Suprapubic skin (tissue), 4 donors: ENCODE data around the gene FAM81A.

ENCODE experiments used
- EP300 ChIP-seq: sonication (generic); formaldehyde crosslinking; IDR thresholded peaks from one replicate; pipeline ENCODE4 v1.6.1; 2017; ENCODE audit warnings: antibody characterized with exemption
- POLR2A ChIP-seq, 2 donors: fragments of 450-650 bp; IDR thresholded peaks; one replicate each; pipeline ENCODE4 v1.6.1; 2017; ENCODE audit warnings: antibody characterized with exemption in 2 of 2, mild to moderate bottlenecking in 2 of 2, moderate library complexity in 2 of 2
- POLR2AphosphoS5 ChIP-seq, 3 donors: sonication (generic); formaldehyde crosslinking; IDR thresholded peaks; one replicate each; pipeline ENCODE4 v1.6.1; 2017; ENCODE audit warnings: antibody characterized with exemption in 3 of 3
- TF ChIP-seq, protein P1 (sequence below), 2 donors: fragments of 200-600 bp in 1 of 2; fragments of 450-650 bp in 1 of 2; sonication (generic) in 1 of 2; IDR thresholded peaks; one replicate each; pipeline ENCODE4 v1.5.1; 2016 to 2019; ENCODE audit warnings: antibody characterized with exemption in 2 of 2, mild to moderate bottlenecking in 1 of 2, moderate library complexity in 1 of 2

- TF ChIP-seq POLR2AphosphoS5 (IDR thresholded peaks at IDR 0.05) (no peak), POLR2A (IDR thresholded peaks at IDR 0.05) (no peak), EP300 (no peak)
- TF ChIP-seq, protein P1, sequence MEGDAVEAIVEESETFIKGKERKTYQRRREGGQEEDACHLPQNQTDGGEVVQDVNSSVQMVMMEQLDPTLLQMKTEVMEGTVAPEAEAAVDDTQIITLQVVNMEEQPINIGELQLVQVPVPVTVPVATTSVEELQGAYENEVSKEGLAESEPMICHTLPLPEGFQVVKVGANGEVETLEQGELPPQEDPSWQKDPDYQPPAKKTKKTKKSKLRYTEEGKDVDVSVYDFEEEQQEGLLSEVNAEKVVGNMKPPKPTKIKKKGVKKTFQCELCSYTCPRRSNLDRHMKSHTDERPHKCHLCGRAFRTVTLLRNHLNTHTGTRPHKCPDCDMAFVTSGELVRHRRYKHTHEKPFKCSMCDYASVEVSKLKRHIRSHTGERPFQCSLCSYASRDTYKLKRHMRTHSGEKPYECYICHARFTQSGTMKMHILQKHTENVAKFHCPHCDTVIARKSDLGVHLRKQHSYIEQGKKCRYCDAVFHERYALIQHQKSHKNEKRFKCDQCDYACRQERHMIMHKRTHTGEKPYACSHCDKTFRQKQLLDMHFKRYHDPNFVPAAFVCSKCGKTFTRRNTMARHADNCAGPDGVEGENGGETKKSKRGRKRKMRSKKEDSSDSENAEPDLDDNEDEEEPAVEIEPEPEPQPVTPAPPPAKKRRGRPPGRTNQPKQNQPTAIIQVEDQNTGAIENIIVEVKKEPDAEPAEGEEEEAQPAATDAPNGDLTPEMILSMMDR (IDR thresholded peaks at IDR 0.05): no peak
Observed at GRCh38 chr15:59407946-59408345, 30.0 kb upstream of the FAM81A start.
